Measurements from ENCODE around the gene GNAO1.
A peak's percentile ranks its signal among the peaks of the same experiment; 100 is the strongest.

The GNAO1 gene

DNA sequence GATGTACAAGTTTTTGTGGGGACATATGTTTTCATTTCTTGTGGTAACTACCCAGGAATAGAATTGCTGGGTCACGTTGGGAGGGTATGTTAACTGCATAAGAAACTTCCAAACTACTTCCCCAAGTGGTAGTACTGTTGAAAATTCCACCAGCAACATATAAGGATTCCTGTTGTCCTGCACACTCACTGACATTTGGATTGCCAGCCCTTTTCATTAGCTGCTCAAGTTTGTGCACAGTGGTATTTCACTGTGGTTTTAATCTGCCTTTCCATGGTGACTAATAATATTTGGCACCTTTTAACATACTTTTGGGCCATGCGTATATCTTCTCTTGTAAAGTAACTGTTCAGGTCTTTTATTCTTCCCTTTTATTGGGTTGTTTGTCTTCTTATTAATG lies 103.3 kb downstream of the GNAO1 start:
- DNase-seq = no peak

DNA sequence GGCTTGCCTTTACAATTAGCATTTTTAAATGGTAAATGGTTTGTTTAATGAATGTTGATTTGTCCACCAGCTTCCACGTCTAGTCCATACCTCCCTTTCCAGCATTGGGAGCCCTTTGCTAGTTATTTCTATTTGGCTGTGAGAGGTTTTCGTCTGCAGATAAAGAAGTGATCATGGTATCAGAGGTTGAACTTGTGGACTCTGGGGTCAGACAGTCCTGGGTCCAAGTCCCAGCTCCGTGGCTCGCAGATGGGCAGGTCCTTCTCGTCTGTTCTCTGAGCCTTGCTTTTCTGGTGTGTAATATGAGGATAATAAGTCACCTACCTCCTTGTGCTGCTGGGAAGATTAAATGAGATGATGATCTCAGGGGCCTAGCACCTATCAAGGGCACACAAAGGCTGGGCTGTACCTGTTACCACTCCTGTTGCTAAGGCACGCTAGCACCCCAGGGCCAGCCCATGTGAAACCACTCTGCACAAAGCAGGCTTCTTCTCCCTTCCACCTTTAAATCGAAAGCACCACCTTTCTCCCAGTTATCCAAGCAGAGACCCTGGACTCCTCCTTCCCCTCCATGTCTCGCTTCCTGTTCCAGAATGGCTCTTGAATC lies 103.9 kb downstream of the GNAO1 start:
- no peak for DNase-seq

DNA sequence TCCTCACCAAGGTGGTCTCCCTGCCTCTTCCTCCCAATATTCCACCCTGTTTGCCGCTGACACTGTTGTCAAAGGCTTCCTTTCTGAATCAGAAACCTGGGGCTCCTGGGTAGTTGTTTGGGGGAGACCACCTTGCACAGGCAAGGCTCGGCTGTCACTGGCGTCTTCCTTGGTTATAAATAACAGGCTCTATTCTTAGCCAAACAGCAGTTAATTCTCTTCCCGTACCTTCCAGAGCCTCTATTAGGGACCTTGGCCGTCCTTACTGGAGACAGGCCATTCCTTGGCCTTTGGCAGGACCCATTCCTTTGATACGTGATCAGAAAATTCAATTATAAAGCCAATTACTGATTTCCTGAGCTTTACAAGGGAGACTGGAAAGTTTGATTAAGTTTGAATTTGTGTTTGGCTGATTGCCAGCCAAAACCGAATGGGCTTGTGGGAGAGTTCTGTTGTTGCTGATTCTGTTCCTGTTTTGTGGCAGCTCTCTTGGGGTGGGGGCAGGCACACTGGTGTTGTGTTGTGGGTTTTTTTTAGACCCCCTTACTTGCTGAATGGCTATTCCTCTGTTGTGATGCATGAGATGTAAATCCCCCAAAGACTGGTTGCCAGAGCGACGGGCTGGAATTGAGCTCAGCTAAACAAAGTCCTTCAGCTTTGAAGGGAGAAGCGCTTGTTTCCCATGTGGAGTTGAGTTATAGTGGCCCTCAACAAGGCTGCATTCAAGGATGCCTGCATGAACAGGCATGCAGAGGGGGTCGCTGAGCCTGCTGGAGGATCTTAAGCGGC lies 104.6 kb downstream of the GNAO1 start:
- no peak for DNase-seq

GRCh38 chr16:56297684-56298083 lies 106.4 kb downstream of the GNAO1 start:
- DNase-seq = no peak

DNA sequence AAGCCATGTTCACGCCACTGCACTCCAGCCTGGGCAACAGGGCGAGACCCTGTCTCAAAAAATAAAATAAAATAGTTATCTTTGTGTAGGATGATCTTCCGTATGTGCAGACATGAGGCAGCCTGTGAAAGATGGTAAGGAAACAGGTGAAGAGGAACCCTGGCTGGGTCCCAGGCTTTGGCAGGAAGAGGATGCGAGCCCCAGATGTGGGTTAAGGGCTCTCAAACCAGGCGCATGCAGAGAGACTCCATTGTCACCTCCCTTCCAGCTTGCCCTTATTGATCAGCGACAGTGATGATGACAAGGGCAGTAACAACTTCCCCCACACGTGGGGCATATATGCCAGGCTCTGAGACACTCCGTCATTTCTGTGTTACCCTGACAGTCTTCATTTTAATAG lies 106.8 kb downstream of the GNAO1 start:
- no peak for DNase-seq

- peak; percentile 40 to 43 (median 42) for DNase-seq
These were observed 107.8 kb downstream of the GNAO1 start for GRCh38 chr16:56298948-56299596.

DNA sequence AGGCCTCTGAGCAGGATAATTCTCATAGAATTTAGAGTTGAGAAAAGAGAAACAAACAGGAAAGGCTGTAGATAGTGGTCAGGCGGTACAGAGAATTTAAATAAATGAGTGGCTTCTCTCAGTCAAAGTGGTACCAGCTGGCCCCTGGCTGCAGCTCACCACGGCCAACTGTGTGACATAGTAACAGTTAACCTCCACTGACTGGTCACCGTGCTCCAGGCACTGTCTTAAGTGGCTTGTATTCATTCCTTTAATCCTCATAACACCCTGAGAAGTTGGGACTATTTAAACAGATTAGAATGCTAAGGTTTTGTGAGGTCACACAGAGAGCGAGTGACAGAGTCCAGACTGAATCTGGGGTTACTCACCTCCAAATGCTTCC lies 108.9 kb downstream of the GNAO1 start:
- DNase-seq = no peak

- peak in 1 of 3 donors; percentile 30 for DNase-seq
These were observed 109.9 kb downstream of the GNAO1 start for GRCh38 chr16:56300891-56301850.

DNA sequence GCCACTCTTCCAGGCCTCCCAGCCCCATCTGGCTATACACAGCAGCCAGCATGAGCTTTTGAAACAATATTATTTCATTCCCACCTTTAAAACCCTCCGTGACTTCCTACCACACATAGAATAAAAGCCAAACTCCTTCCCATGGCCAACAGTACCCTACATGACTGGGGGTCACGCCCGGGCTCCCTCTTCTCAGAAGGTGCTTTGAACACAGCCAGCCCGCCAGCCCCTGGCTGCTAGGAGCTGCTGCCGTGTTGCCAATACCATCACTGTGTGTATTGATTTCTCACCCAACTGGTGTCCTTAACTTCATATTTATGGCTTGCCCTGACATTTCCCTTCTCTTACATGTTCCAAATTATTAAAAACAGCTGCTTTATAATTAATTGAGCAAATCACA lies 111.2 kb downstream of the GNAO1 start:
- DNase-seq = no peak

DNA sequence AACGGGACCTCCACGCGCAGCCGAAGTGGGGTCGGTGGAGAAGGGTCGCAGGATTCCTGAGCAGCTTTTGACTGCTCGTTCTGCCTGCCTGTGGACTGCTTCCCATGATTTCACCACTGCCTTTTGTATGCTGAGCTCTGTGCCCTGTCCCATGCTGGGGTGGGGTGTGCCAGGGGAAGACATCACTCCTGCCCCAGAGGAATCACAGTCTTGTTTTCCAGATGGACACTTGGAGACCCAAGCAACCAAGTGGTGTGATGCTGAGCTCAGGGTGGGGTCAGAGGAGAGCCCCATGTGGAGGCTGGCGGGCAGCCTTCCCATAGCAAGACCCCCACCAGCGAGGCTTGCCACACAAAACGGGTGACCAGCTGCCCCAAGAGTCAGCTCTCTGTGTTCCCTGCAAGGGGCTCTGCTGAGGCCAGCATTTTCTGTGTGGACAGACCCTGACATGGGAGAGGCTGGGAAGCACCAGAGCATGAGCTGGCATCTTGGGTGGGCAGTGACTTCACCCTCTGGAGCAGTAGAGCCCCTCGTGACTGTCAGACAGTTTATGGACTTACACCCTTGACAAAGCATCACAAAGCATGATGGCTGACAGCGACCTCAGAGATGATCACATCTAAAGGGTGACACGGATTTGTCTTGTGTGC lies 111.9 kb downstream of the GNAO1 start:
- no peak for DNase-seq

DNA sequence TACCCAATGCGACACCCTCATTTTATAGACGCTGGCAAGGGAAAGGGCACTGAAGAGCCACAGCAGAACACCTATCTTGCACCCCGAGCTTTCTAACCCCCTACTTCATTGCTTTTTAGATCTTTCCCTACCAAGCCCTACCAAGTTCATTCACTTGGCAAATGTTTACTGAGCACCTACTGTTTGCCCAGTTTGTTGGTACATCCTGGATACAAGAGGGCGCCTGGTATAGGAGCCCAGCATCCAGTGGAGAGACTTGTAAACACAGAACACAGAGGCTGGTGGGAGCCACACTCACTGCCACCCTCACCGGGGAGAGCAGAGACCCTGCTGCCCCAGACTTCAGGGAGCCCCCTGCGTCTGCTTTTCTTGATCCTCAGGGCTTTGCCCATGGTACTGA lies 112.6 kb downstream of the GNAO1 start:
- DNase-seq = no peak

DNA sequence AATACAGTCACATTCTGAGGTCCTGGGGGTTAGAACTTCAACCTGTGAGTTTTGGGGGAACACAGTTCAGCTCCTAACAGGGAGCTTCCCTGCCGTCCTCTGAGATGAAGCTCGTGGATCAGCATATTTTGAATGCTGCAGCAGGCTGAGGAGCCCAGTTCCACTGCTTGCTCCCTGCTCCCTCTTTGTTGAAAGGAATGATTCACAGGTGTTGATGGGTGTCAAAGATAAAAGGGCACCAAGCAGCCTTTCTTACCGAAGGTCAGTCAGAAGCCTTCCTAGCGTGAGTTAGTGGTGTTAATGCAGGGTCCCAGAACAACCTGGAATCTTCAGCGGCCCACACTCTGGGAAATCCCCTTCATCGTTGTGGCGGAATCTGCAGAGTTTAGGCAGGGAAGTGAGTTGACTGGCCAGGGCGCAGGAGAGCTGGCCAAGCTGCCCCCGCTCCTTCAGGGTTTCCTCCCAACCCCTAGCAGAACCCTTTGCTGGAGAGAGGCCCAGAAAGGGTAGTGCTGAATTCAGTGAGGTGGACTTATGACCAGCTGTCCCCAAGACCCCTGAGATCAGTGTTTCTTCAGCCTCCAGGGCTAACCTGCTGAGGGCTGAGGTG lies 114.8 kb downstream of the GNAO1 start:
- DNase-seq = no peak

- DNase-seq = no peak
These were observed 115.6 kb downstream of the GNAO1 start for GRCh38 chr16:56306690-56307533.

DNA sequence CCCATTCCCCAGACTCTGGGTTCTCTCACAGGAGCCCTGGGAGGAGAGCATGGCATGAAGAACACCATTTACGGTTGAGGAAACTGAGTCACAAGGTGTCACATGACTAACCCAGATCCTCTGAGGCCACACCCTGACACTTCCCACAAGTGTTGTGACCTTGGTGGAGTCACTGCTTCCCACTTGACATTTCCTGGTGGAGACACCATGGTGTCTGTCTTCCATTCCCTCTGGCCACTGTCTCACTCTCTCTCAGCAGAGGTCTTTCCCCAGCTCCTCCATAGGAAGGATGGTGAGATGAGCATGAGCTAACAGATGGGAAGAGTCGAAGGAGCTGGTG lies 116.2 kb downstream of the GNAO1 start:
- DNase-seq = no peak

DNA sequence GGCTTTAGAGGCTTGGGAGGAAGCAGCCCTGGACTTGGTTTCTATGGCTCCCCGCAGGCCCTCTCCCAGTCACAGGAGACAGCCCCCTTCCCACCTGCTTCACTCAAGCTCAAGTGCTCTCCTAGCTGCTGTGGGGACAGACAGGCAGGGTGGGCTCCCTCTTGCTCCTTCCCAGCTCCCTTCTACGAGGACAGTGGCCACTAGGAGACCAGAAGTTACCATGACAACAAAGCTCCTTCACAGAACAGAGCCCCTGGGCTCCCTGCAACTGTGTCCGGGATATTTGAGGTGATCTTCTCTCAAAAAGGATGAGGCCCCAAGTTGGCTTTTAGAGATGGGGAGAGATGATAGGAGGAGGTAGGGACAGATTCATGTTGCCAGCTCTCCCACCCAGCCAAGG lies 117.7 kb downstream of the GNAO1 start:
- no peak for DNase-seq

DNA sequence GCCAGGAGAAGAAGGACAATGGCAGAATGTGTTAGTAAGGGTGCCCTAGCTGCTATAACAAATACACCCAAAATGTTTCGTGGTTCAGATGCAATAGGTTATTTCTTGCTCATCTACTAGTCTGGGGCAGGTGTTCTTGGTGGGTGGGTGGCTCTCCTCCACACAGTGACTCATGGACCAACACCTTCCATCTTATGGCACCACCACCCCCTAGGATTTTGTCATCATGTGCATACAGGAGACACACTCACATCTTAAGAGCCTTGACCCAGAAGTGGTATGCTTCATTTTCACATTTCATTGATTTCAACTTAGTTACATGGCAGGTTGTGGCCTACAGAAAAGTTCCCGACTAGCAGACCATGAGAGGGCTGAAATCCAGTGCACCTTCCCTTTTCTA lies 119.4 kb downstream of the GNAO1 start:
- no peak for DNase-seq

GRCh38 chr16:56311208-56312027 lies 120.1 kb downstream of the GNAO1 start:
- DNase-seq = no peak

DNA sequence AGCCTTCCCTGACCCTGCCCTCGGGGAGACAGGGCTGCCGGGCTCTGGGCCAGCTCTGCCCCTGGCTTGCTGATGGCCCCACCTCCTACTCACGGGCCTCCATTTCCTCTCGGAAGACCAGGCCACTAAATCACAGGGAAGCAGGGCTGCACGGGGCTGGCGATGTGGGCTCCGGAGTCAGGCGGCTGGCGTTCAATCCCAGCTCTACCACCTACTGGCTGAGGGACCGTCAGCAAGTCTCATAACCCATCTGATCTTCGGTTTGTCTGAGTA lies 120.7 kb downstream of the GNAO1 start:
- DNase-seq = no peak

- no peak for DNase-seq
These were observed 121.3 kb downstream of the GNAO1 start for GRCh38 chr16:56312556-56312955.

DNA sequence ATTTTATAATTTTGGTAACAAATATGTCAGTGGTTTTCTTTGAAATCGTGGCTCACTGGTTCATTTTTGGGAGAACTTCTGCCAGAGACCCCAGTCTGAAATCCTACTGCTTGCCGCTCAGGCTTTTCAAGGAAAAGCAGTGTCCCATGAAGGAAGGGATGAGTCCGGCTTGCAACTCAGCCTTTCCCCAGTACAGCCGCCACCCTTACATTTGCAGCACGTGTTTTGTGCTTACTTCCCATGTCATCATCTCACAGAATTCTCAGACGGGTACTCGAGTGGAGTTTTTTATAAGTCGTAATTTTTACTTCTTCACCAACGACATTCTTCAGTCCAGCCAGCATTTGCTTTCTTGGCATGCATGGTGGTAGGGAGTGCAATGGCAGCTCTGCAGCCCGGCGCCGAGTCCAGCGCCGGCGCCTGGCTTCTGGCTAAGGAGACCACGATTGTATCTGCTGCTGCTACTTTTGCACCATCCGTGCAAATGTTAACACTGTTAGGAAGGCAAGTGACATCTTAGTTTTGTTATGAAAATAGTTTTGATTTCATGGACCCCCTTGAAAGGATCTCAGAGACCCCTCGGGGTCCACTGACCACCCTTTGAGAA lies 123.1 kb downstream of the GNAO1 start:
- DNase-seq = no peak

Data from suppressor macrophage treated with lipopolysaccharide for 1 hour (primary cell).